ENCODE data around the gene NELFCD.

- TF ChIP-seq CTCF (conservative IDR thresholded peaks at IDR 0.05; ENCODE audit: low read depth, low read length) = no peak
- TF ChIP-seq EZH2 (IDR thresholded peaks at IDR 0.05; ENCODE audit: low read length, unreplicated experiment) = no peak
Measured at GRCh38 chr20:59025511-59025910, 44.5 kb downstream of the NELFCD start.

Data from PC-3 (cell line).